Measurements from ENCODE around the gene SVOPL.
"Not testable (repeated sequence)": the region's sequence is repeated elsewhere in the genome, so short reads cannot be mapped to it uniquely, and the experiment has no call there.

GRCh38 chr7:138688037-138688436 lies 13.1 kb downstream of the SVOPL start:
- not testable (repeated sequence) for TF ChIP-seq CTCF (IDR thresholded peaks at IDR 0.05); POLR2A (IDR thresholded peaks at IDR 0.05); POLR2AphosphoS5 (IDR thresholded peaks at IDR 0.05); EP300 (IDR thresholded peaks at IDR 0.05; ENCODE audit: low read depth)

All from transverse colon (tissue), 4 donors.